HG03342 (cell line): ENCODE results near the gene PCGF2.
"Not testable (repeated sequence)": the region's sequence is repeated elsewhere in the genome, so short reads cannot be mapped to it uniquely, and the experiment has no call there.

Source experiments
- ATAC-seq: cut with Tn5 transposase; IDR thresholded peaks from one replicate; pipeline ENCODE4 v1.9.1; 2021; ENCODE audit warnings: mild to moderate bottlenecking, moderate library complexity; ENCODE audit not compliant: unreplicated experiment

The PCGF2 gene

DNA sequence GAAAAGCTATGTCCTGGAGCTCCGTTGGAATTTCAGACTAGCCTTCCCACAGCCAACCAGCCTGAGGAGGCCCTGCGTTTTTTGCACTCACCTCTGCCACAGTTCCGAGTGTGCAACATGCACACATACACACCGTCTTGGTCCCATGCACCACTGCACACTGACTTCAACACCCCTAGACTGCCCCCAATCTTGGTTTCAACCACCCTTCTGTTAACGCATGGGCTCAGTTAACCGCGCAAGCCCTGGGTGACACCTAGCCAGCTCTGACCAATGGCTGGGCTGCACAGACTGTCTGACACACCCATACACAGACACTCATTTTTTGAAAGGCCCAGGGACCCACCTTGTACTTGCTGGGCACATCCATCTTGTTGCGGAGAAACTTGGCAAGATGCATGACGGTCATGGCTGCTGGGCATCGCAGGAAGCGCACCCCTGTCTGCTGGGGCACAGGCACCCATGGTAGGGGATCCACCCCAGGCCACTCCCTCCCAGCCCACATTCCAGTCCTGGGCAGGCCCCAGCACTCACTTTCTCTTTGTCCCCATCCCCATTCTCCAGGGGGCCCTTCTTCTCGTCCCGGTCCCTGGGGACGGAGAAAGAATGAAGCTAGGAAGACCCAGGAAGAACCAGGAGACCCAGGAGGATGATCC is 10.0 kb downstream of the PCGF2 start:
- no peak for ATAC-seq

- ATAC-seq, result no peak
Measured at GRCh38 chr17:38735161-38735997, 12.8 kb downstream of the PCGF2 start.

DNA sequence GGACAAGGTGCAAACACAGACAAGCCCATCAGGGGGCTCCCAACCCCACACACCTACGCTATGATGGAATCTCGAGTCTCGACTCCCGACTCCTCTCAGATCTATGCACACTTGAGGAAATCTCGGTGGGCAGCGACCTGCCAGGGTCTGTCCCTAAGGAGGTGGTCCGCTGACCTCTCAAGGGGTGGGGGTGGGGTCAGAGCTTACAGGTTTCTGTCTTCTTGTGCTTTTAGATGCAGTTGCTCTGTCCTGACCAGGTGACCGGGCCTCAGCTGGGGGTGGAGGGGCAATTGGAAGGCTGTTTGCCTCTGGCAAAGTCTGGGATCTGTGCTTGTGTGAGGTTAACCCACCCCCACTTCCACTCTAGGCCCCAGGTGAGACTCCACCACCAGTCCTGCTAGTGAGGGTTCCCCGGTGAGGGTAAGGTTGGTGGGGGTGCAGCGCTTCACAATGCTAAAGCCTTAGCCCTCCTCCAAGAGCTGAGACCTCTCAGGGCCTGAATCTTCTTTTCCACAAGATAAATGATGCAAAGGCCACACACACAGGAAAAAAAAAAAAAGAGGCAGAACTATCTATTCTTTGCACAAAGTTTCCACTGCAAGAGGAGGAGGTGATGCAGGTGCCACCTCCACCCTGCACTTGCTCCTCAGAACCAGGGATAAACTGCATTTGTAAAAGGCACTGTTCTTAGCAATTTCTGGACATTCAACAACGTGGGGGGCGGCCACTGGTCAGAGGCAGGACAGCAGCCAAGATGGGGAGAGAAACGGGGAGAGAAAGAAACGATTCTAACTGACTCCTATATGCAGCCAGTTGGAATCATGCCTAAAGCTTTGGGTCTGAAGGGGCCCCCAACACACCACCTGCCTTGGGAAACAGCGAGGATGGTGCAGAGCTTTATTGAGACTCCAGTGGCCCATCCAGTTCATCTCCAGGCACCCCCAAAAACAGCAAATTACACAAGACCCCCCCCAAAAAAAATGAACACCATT is 13.9 kb downstream of the PCGF2 start:
- ATAC-seq, result no peak

DNA sequence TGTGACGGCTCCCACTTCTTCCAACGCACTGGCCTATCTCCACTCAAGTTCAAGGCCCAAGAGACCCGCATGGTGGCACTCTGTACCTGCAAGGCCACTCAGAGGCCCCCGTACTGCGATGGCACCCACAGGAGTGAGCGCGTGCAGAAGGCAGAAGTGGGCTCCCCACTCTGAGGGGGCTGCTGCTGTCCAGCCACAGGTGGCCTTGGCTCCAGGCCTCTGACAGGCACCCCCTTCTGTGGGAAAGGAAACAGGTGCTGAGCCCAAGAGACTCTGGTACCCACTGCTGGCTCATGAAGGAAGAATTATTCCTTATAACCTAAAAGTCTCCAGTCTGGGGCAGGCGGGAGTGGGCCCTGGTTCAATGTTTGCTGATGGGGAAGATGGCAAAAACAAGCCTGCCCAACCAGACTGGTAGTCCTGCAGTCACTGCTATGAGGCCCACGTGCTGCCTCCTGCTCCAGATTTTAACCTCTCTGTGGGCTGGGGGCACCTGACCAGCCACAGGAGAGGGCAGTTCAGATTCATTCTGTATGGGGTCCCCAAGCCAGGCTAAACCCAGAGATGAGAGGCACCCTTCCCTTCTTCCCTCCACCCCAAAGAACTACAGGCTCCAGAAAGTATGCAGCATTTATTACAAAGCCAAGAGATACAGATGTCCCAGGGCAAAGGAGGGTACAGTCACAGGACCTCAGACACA is 14.7 kb downstream of the PCGF2 start:
- no peak for ATAC-seq

DNA sequence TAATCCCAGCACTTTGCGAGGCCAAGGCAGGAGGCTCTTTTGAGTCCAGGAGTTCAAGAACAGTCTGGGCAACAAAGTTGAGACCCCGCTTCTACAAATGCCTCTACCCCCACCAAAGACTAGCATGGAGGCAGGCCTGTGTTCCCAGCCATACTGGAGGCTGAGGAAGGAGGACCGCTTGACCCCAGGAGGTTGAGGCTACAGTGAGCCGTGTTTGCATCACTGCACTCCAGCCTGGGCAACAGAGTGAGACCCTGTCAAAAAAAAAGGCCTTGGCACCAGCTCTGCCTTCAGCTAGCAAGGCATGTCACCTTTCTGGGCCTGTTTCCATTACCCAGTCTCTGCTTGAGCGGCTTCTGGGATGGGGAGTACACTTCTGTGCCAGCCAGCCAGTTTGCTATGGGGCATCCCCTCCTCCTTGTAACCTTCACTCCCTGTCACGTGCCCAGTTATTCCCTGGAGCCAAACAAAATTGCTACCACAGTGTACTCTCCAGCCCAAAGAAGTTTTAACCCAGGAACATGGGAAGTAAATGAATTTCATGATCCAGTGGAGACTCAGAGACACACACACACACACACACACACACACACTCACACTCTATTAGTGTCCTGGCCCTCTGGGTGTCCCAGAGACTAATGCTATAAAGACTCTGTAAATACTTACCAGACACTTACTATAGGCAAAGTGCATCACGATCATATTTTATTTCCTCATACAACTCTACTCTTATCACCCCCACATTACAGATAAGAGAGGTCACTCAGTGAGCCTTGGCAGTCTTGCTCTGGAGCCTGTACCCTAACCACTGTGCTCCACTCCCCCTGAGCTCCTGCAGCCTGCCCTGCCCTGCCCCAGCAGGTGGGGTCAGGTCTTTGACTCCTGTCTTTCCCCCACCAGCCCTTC is 15.5 kb downstream of the PCGF2 start:
- ATAC-seq, result no peak

GRCh38 chr17:38731526-38732294 is 16.4 kb downstream of the PCGF2 start:
- ATAC-seq, result no peak

- ATAC-seq, result no peak
Measured at GRCh38 chr17:38730526-38731379, 17.4 kb downstream of the PCGF2 start.

DNA sequence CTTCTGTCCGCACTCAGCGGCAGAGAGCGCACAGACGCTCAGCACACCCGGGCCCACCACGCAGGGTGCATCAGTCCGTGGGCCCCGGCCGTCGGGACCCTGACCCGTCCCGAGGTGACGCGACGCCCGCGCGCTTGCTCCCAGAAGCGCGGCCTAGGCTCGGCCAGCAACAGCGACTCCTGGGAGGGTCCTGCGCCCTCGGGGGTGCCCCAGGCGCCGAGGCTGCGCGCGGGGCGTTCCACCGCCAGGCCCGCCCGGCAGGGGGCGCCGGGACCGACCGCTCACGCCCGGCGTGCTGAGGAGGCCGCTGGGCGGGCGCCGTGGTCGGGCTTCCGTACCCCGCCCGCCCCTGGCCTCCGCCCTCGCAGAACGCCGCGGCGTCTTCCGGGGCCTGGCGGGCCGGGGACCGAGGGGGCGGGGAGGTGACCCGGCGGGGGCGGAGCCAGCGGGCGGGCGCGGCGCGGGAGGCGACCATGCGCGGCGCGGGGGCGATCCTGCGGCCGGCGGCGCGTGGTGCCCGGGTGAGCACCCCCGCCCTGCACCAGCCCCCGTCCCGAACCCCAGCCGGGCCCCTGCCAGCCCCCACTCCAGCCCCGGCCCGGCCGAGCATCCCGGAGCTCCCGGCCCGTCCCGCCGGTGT is 18.1 kb downstream of the PCGF2 start, which contains the start of gene CISD3:
Gene CISD3 (plus strand): TSS at position 456 of the 640 bp plus-strand sequence. CDS start 18 bp downstream, at position 474.
- peak; percentile 67 for ATAC-seq

- no peak for ATAC-seq
Measured at GRCh38 chr17:38729368-38729885, 18.7 kb downstream of the PCGF2 start.

- no peak for ATAC-seq
Measured at GRCh38 chr17:38728290-38728831, 19.8 kb downstream of the PCGF2 start.

- ATAC-seq, result no peak
Measured at GRCh38 chr17:38727736-38728135, 20.4 kb downstream of the PCGF2 start.

GRCh38 chr17:38726145-38726544 is 22.0 kb downstream of the PCGF2 start:
- ATAC-seq, result not testable (repeated sequence)

- ATAC-seq, result no peak
Measured at GRCh38 chr17:38725066-38725465, 23.1 kb downstream of the PCGF2 start.

DNA sequence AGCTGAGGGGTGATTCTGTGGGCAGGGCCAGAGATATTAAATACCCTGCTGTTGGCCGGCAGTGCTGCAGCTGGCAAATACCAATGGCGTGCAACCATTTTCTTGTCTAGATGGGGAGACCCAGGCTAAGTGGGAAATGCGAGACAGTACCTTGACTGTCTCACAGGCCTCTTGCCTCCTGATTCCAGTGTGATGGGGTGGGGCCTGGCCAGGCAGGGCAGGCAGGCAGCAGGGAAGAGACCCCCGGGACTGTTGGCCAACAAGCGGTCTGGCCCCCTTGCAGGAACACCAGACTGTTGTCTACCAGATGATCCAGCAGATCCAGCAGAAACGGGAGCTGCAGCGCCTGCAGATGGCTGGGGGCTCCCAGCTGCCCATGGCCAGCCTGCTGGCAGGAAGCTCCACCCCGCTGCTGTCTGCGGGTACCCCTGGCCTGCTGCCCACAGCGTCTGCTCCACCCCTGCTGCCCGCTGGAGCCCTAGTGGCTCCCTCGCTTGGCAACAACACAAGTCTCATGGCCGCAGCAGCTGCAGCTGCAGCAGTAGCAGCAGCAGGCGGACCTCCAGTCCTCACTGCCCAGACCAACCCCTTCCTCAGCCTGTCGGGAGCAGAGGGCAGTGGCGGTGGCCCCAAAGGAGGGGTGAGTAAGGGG is 23.7 kb downstream of the PCGF2 start:
- ATAC-seq, result no peak

- ATAC-seq, result no peak
Measured at GRCh38 chr17:38721802-38722201, 26.3 kb downstream of the PCGF2 start.

DNA sequence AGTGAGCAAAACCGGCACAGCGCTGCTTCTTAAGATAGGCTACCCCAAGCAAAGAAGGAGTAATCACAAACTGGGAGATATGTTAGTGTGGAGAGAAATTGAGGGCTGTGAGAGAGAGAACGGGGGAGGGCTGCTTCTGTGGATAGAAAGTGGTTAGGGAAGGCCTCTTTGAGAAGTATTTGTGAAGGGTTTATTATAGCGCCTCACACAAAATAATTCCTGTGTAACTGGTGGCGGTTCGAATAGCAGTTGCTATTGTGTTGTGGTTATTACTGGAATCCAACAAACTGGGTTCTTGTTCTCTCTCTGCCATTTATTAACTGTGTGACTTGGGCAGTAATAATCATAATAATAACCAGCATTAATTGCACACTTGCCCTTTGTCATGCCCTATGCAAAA is 27.2 kb downstream of the PCGF2 start:
- ATAC-seq, result no peak
